Activated naive CD8-positive, alpha-beta T cell (primary cell): ENCODE results near the gene ATAD2B.

Experiments used
- H3K27ac Mint-ChIP-seq: one replicate; pipeline ENCODE4 v1.8.0; 2021; ENCODE audit warnings: mixed read lengths
- H3K27me3 Mint-ChIP-seq: one replicate; pipeline ENCODE4 v1.8.0; 2021; ENCODE audit warnings: mixed read lengths
- H3K36me3 Mint-ChIP-seq: one replicate; pipeline ENCODE4 v1.8.0; 2021; ENCODE audit warnings: mixed read lengths
- H3K4me1 Mint-ChIP-seq: one replicate; pipeline ENCODE4 v1.8.0; 2021; ENCODE audit warnings: low read depth, mixed read lengths
- H3K4me3 Mint-ChIP-seq: one replicate; pipeline ENCODE4 v1.8.0; 2021; ENCODE audit warnings: mild to moderate bottlenecking, mixed read lengths
- H3K9me3 Mint-ChIP-seq: one replicate; pipeline ENCODE4 v1.8.0; 2021; ENCODE audit warnings: low read depth, mixed read lengths

The ATAD2B gene

GRCh38 chr2:23925702-23926289, 1.1 kb downstream of the ATAD2B start:
- Mint-ChIP-seq H3K4me1 (peaks cover 50% of the 10 kb centered on the region), H3K27me3 (no peaks in the 10 kb centered on the region)

GRCh38 chr2:23924589-23925359, 2.1 kb downstream of the ATAD2B start:
- Mint-ChIP-seq H3K4me3 (peak overlapping the region; percentile 98), H3K36me3 (no peaks in the 10 kb centered on the region), H3K27me3 (no peaks in the 10 kb centered on the region), H3K9me3 (no peaks in the 10 kb centered on the region), H3K4me1 (peaks cover 59% of the 10 kb centered on the region), H3K27ac (peak overlapping the region; percentile 99)

More at GRCh38 chr2:23925702-23926289, 1.1 kb downstream of the ATAD2B start:
- H3K36me3 Mint-ChIP-seq = peaks cover 2% of the 10 kb centered on the region
- H3K4me3 Mint-ChIP-seq = peak overlapping the region; percentile 98
- no peaks in the 10 kb centered on the region for H3K9me3 Mint-ChIP-seq
- peak overlapping the region; percentile 99 for H3K27ac Mint-ChIP-seq

GRCh38 chr2:23918837-23919489, 8.0 kb downstream of the ATAD2B start:
- peak overlapping the region; percentile 10 for H3K27ac Mint-ChIP-seq
- no peaks in the 10 kb centered on the region for H3K36me3 Mint-ChIP-seq
- no peak overlapping the region for H3K4me3 Mint-ChIP-seq

GRCh38 chr2:23916727-23917405, 10.1 kb downstream of the ATAD2B start:
- no peaks in the 10 kb centered on the region for H3K9me3 Mint-ChIP-seq
- peak overlapping the region; percentile 74 for H3K27ac Mint-ChIP-seq
- peak overlapping the region; percentile 52 for H3K4me3 Mint-ChIP-seq
- H3K36me3 Mint-ChIP-seq = peaks cover 3% of the 10 kb centered on the region
- no peaks in the 10 kb centered on the region for H3K27me3 Mint-ChIP-seq
- H3K4me1 Mint-ChIP-seq = peaks cover 67% of the 10 kb centered on the region

More at GRCh38 chr2:23918837-23919489, 8.0 kb downstream of the ATAD2B start:
- H3K4me1 Mint-ChIP-seq = peaks cover 72% of the 10 kb centered on the region
- H3K27me3 Mint-ChIP-seq = no peaks in the 10 kb centered on the region
- no peaks in the 10 kb centered on the region for H3K9me3 Mint-ChIP-seq

GRCh38 chr2:23915327-23915726, 11.6 kb downstream of the ATAD2B start:
- Mint-ChIP-seq H3K4me3 (no peak overlapping the region), H3K36me3 (peaks cover 4% of the 10 kb centered on the region), H3K27ac (no peak overlapping the region), H3K4me1 (peaks cover 63% of the 10 kb centered on the region), H3K9me3 (no peaks in the 10 kb centered on the region), H3K27me3 (no peaks in the 10 kb centered on the region)

GRCh38 chr2:23912054-23912453, 14.9 kb downstream of the ATAD2B start:
- Mint-ChIP-seq H3K9me3 (no peaks in the 10 kb centered on the region), H3K27ac (peak overlapping the region; percentile 28), H3K27me3 (no peaks in the 10 kb centered on the region), H3K4me1 (peaks cover 42% of the 10 kb centered on the region), H3K4me3 (no peak overlapping the region), H3K36me3 (peaks cover 4% of the 10 kb centered on the region)

GRCh38 chr2:23905155-23905554, 21.8 kb downstream of the ATAD2B start:
- Mint-ChIP-seq H3K4me1 (peaks cover 49% of the 10 kb centered on the region), H3K36me3 (no peaks in the 10 kb centered on the region), H3K4me3 (no peak overlapping the region), H3K9me3 (no peaks in the 10 kb centered on the region), H3K27me3 (no peaks in the 10 kb centered on the region), H3K27ac (no peak overlapping the region)

- no peak overlapping the region for H3K27ac Mint-ChIP-seq
- H3K4me3 Mint-ChIP-seq = no peak overlapping the region
- peaks cover 49% of the 10 kb centered on the region for H3K4me1 Mint-ChIP-seq
- H3K36me3 Mint-ChIP-seq = no peaks in the 10 kb centered on the region
- no peaks in the 10 kb centered on the region for H3K9me3 Mint-ChIP-seq
- no peaks in the 10 kb centered on the region for H3K27me3 Mint-ChIP-seq
Observed at GRCh38 chr2:23904692-23905091, 22.2 kb downstream of the ATAD2B start.

GRCh38 chr2:23904215-23904614, 22.7 kb downstream of the ATAD2B start:
- Mint-ChIP-seq H3K9me3 (no peaks in the 10 kb centered on the region), H3K4me1 (peaks cover 49% of the 10 kb centered on the region), H3K27me3 (no peaks in the 10 kb centered on the region), H3K36me3 (no peaks in the 10 kb centered on the region), H3K4me3 (no peak overlapping the region), H3K27ac (peak overlapping the region; percentile 12)

GRCh38 chr2:23903034-23903433, 23.9 kb downstream of the ATAD2B start:
- Mint-ChIP-seq H3K9me3 (no peaks in the 10 kb centered on the region), H3K27ac (no peak overlapping the region), H3K36me3 (no peaks in the 10 kb centered on the region), H3K4me1 (peaks cover 52% of the 10 kb centered on the region), H3K27me3 (no peaks in the 10 kb centered on the region), H3K4me3 (no peak overlapping the region)

- H3K4me1 Mint-ChIP-seq = peaks cover 58% of the 10 kb centered on the region
- no peaks in the 10 kb centered on the region for H3K36me3 Mint-ChIP-seq
- no peak overlapping the region for H3K4me3 Mint-ChIP-seq
- H3K27ac Mint-ChIP-seq = no peak overlapping the region
- no peaks in the 10 kb centered on the region for H3K27me3 Mint-ChIP-seq
- H3K9me3 Mint-ChIP-seq = no peaks in the 10 kb centered on the region
Observed at GRCh38 chr2:23901966-23902846, 24.7 kb downstream of the ATAD2B start.

GRCh38 chr2:23900541-23901322, 26.2 kb downstream of the ATAD2B start:
- H3K4me3 Mint-ChIP-seq = no peak overlapping the region
- no peaks in the 10 kb centered on the region for H3K36me3 Mint-ChIP-seq
- no peaks in the 10 kb centered on the region for H3K27me3 Mint-ChIP-seq
- no peaks in the 10 kb centered on the region for H3K9me3 Mint-ChIP-seq
- no peak overlapping the region for H3K27ac Mint-ChIP-seq
- H3K4me1 Mint-ChIP-seq = peaks cover 55% of the 10 kb centered on the region

- Mint-ChIP-seq H3K4me1 (peaks cover 51% of the 10 kb centered on the region), H3K9me3 (no peaks in the 10 kb centered on the region), H3K36me3 (no peaks in the 10 kb centered on the region), H3K27ac (no peak overlapping the region), H3K4me3 (no peak overlapping the region), H3K27me3 (no peaks in the 10 kb centered on the region)
Observed at GRCh38 chr2:23900133-23900532, 26.8 kb downstream of the ATAD2B start.
